NT2/D1 (cell line): ENCODE results near the gene RNH1.
A peak's percentile ranks its signal among the peaks of the same experiment; 100 is the strongest.
"Not testable (repeated sequence)": the region's sequence is repeated elsewhere in the genome, so short reads cannot be mapped to it uniquely, and the experiment has no call there.

Experiments
- DNase-seq: peaks from one replicate; pipeline ENCODE4 v3.0.0-alpha.2; 2011; ENCODE audit warnings: low read depth, low spot score
- H3K27me3 ChIP-seq: 2 replicates; pipeline ENCODE4 v1.6.0; 2011; ENCODE audit warnings: mild to moderate bottlenecking; ENCODE audit not compliant: insufficient read length, insufficient read depth
- H3K36me3 ChIP-seq: 2 replicates; pipeline ENCODE4 v1.6.1; 2011; ENCODE audit warnings: mild to moderate bottlenecking, low read length, mixed read lengths; ENCODE audit not compliant: insufficient read depth, insufficient read length
- H3K4me1 ChIP-seq: 2 replicates; pipeline ENCODE4 v1.5.1; 2011; ENCODE audit not compliant: insufficient read depth, insufficient read length
- H3K4me3 ChIP-seq: 2 replicates; pipeline ENCODE4 v1.5.1; 2011; ENCODE audit warnings: low read depth; ENCODE audit not compliant: insufficient read length
- H3K9ac ChIP-seq: 2 replicates; pipeline ENCODE4 v1.6.0; 2011; ENCODE audit warnings: low read depth; ENCODE audit not compliant: insufficient read length
- H3K9me3 ChIP-seq: 2 replicates; pipeline ENCODE4 v1.5.1; 2011; ENCODE audit warnings: mild to moderate bottlenecking, low read length; ENCODE audit not compliant: insufficient read depth
- SUZ12 ChIP-seq: IDR thresholded peaks from 2 replicates; pipeline ENCODE4 v1.6.1; 2011; ENCODE audit not compliant: insufficient read length, insufficient read depth; ENCODE audit errors: extremely low read depth
- YY1 ChIP-seq: IDR thresholded peaks from 2 replicates; pipeline ENCODE4 v1.6.1; 2011; ENCODE audit not compliant: insufficient read length, insufficient read depth
- ZNF274 ChIP-seq: IDR thresholded peaks from 2 replicates; pipeline ENCODE4 v1.6.1; 2011; ENCODE audit warnings: mild to moderate bottlenecking, low read depth, low read length

Gene RNH1

GRCh38 chr11:521177-521688, 14.2 kb upstream of the RNH1 start:
- Histone ChIP-seq H3K4me3 (no peak overlapping the region), H3K9me3 (peaks cover 38% of the 10 kb centered on the region; the same call in 1 of the 2 replicates), H3K9ac (no peak overlapping the region), H3K4me1 (no peaks in the 10 kb centered on the region), H3K36me3 (no peaks in the 10 kb centered on the region), H3K27me3 (no peaks in the 10 kb centered on the region)
- TF ChIP-seq SUZ12: no peak
- TF ChIP-seq ZNF274: no peak
- no peak for TF ChIP-seq YY1
- no peak for DNase-seq

- no peak for DNase-seq
- no peaks in the 10 kb centered on the region for H3K27me3 ChIP-seq
Measured at GRCh38 chr11:520428-521176, 13.6 kb upstream of the RNH1 start.

GRCh38 chr11:518463-519202, 11.6 kb upstream of the RNH1 start:
- Histone ChIP-seq H3K27me3 (no peaks in the 10 kb centered on the region), H3K36me3 (peaks cover 14% of the 10 kb centered on the region), H3K9me3 (peaks cover 55% of the 10 kb centered on the region; the same call in 1 of the 2 replicates), H3K4me3 (no peak overlapping the region), H3K4me1 (no peaks in the 10 kb centered on the region), H3K9ac (no peak overlapping the region)
- peak; percentile 79 for DNase-seq
- TF ChIP-seq YY1 (no peak), SUZ12 (no peak), ZNF274 (no peak)

More at GRCh38 chr11:520428-521176, 13.6 kb upstream of the RNH1 start:
- H3K4me3 ChIP-seq: no peak overlapping the region
- H3K9ac ChIP-seq: no peak overlapping the region
- peaks cover 44% of the 10 kb centered on the region; the same call in 1 of the 2 replicates for H3K9me3 ChIP-seq
- TF ChIP-seq SUZ12 (no peak), YY1 (no peak), ZNF274 (no peak)
- no peaks in the 10 kb centered on the region for H3K36me3 ChIP-seq
- no peaks in the 10 kb centered on the region for H3K4me1 ChIP-seq

GRCh38 chr11:516918-517685, 10.1 kb upstream of the RNH1 start:
- H3K36me3 ChIP-seq: peaks cover 28% of the 10 kb centered on the region
- peaks cover 55% of the 10 kb centered on the region; the same call in 1 of the 2 replicates for H3K9me3 ChIP-seq
- not testable (repeated sequence) for DNase-seq, H3K4me1 ChIP-seq, H3K27me3 ChIP-seq, H3K4me3 ChIP-seq, H3K9ac ChIP-seq

DNA sequence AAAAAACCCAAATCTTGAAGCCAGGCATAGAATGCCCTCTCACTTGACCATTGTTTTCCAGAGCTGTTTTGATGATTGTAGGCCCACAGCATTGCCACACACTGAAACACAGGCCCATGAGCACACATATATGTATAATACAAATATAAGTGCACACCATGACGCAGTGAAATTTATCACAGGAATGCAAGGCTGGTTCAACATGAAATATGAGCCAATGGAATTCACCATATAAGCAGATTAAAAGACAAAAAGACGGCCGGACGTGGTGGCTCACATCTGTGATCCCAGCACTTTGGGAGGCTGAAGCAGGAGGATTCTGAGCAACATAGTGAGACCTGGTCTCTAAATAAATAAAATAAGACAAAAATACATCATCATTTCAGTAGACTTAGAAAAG, 9.4 kb upstream of the RNH1 start:
- no peaks in the 10 kb centered on the region for H3K27me3 ChIP-seq
- DNase-seq: no peak
- no peak for TF ChIP-seq SUZ12
- no peak for TF ChIP-seq YY1
- TF ChIP-seq ZNF274: no peak
- H3K9ac ChIP-seq: no peak overlapping the region
- peaks cover 55% of the 10 kb centered on the region; the same call in 1 of the 2 replicates for H3K9me3 ChIP-seq
- peaks cover 32% of the 10 kb centered on the region for H3K36me3 ChIP-seq
- H3K4me3 ChIP-seq: no peak overlapping the region
- H3K4me1 ChIP-seq: no peaks in the 10 kb centered on the region

DNA sequence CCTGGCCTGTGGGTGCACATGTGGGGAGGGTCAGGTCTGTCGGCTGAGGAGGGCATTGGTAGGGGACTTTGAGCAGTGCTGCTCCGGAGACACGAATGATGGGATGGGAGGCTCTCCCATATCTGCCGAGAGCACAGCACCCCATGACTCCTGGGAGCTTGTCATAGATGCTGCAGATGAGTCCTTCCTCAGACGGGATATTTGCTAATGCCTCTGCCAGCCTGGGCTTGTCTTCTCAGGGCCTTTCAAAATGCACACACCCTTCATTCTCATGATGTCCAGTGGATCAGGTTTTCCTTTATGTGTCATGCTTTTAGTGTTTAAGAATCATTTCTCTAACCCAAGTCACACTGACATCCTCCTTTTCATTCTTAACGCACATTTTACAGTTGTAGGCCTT, 8.1 kb upstream of the RNH1 start:
- Histone ChIP-seq H3K4me3 (no peak overlapping the region), H3K9ac (no peak overlapping the region), H3K36me3 (peaks cover 37% of the 10 kb centered on the region), H3K9me3 (peaks cover 42% of the 10 kb centered on the region; the same call in 1 of the 2 replicates), H3K27me3 (no peaks in the 10 kb centered on the region), H3K4me1 (no peaks in the 10 kb centered on the region)
- TF ChIP-seq YY1 (no peak), ZNF274 (no peak), SUZ12 (no peak)
- no peak for DNase-seq
